HEK293 (cell line): Measurements from ENCODE around the gene CLPSL2.

Experiments used
- CTCF ChIA-PET: fragments of 350-600 bp; formaldehyde crosslinking; extraction: SDS; loops from one replicate; lab custom pipeline; 2021; ENCODE audit warnings: antibody characterized with exemption; lab: Yijun Ruan, JAX
- POLR2A ChIA-PET: fragments of 300-600 bp; formaldehyde crosslinking; extraction: SDS; loops from one replicate; lab custom pipeline; 2020; ENCODE audit warnings: antibody characterized with exemption, inconsistent platforms; lab: Yijun Ruan, JAX
- H3K27ac ChIP-seq: fragments of 200-500 bp; sonication (Bioruptor generic); 2 replicates; pipeline ENCODE4 v1.5.1; 2014; ENCODE audit warnings: low read depth, low read length, control low read depth, inconsistent platforms; ENCODE audit errors: extremely low read depth
- H3K36me3 ChIP-seq, 2 experiments: fragments of 200-500 bp in 1 of 2; sonication (Bioruptor generic) in 1 of 2; 1 replicate in 1 of 2; 2 replicates in 1 of 2; pipeline ENCODE4 v1.5.1; 2014 to 2017; ENCODE audit warnings: inconsistent platforms in 2 of 2, low read length in 2 of 2; ENCODE audit not compliant: control insufficient read depth in 2 of 2, insufficient read depth in 1 of 2
- H3K4me1 ChIP-seq: fragments of 200-500 bp; sonication (Bioruptor generic); 2 replicates; pipeline ENCODE4 v1.5.1; 2014; ENCODE audit warnings: mild to moderate bottlenecking, low read length, inconsistent platforms; ENCODE audit not compliant: control insufficient read depth, insufficient read depth
- H3K4me3 ChIP-seq: 2 replicates; pipeline ENCODE4 v1.5.1; 2011; ENCODE audit warnings: low read depth, mild to moderate bottlenecking, control low read depth, low read length, moderate library complexity
- H3K9me3 ChIP-seq: fragments of 200-500 bp; sonication (Bioruptor generic); 2 replicates; pipeline ENCODE4 v1.5.1; 2014; ENCODE audit warnings: low read depth, low read length, inconsistent platforms; ENCODE audit not compliant: control insufficient read depth, insufficient read depth
- INSM2 ChIP-seq: fragments of 450-650 bp; formaldehyde crosslinking; IDR thresholded peaks from 2 replicates; pipeline ENCODE4 v1.5.1; 2016; ENCODE audit warnings: missing biosample characterization, missing genetic modification characterization
- KLF1 ChIP-seq: fragments of 450-650 bp; formaldehyde crosslinking; IDR thresholded peaks from 2 replicates; pipeline ENCODE4 v1.5.1; 2016; ENCODE audit warnings: missing biosample characterization, missing genetic modification characterization
- MYNN ChIP-seq: fragments of 450-650 bp; formaldehyde crosslinking; IDR thresholded peaks from 2 replicates; pipeline ENCODE4 v1.5.1; 2016; ENCODE audit warnings: missing biosample characterization, missing genetic modification characterization, borderline replicate concordance
- PRDM10 ChIP-seq: fragments of 450-650 bp; formaldehyde crosslinking; IDR thresholded peaks from 2 replicates; pipeline ENCODE4 v1.5.1; 2016; ENCODE audit warnings: missing biosample characterization, missing genetic modification characterization
- REPIN1 ChIP-seq: fragments of 450-650 bp; formaldehyde crosslinking; IDR thresholded peaks from 2 replicates; pipeline ENCODE4 v1.5.1; 2017; ENCODE audit warnings: missing biosample characterization, missing genetic modification characterization, low read depth
- ZBTB10 ChIP-seq: fragments of 450-650 bp; formaldehyde crosslinking; IDR thresholded peaks from 2 replicates; pipeline ENCODE4 v1.5.1; 2016; ENCODE audit warnings: missing biosample characterization, missing genetic modification characterization
- ZFP69B ChIP-seq: fragments of 450-650 bp; formaldehyde crosslinking; IDR thresholded peaks from 2 replicates; pipeline ENCODE4 v1.5.1; 2016; ENCODE audit warnings: missing biosample characterization, missing genetic modification characterization
- ZNF112 ChIP-seq: fragments of 450-650 bp; formaldehyde crosslinking; IDR thresholded peaks from 2 replicates; pipeline ENCODE4 v1.5.0; 2017; ENCODE audit warnings: missing biosample characterization, missing genetic modification characterization
- ZNF174 ChIP-seq: fragments of 450-650 bp; formaldehyde crosslinking; IDR thresholded peaks from 2 replicates; pipeline ENCODE4 v1.5.0; 2017; ENCODE audit warnings: missing biosample characterization, mild to moderate bottlenecking, missing genetic modification characterization
- ZNF560 ChIP-seq: fragments of 450-650 bp; formaldehyde crosslinking; IDR thresholded peaks from 2 replicates; pipeline ENCODE4 v1.5.1; 2017; ENCODE audit warnings: missing biosample characterization, missing genetic modification characterization, borderline replicate concordance
- ZNF600 ChIP-seq: fragments of 450-650 bp; formaldehyde crosslinking; IDR thresholded peaks from 2 replicates; pipeline ENCODE4 v1.5.1; 2016; ENCODE audit warnings: missing biosample characterization, missing genetic modification characterization
- ZNF645 ChIP-seq: fragments of 450-650 bp; formaldehyde crosslinking; IDR thresholded peaks from 2 replicates; pipeline ENCODE4; 2016; ENCODE audit warnings: missing biosample characterization, missing genetic modification characterization
- ZNF654 ChIP-seq: fragments of 450-650 bp; formaldehyde crosslinking; IDR thresholded peaks from 2 replicates; pipeline ENCODE4 v1.5.1; 2016; ENCODE audit warnings: low read depth, missing biosample characterization, missing genetic modification characterization
- ZNF664 ChIP-seq: fragments of 450-650 bp; formaldehyde crosslinking; IDR thresholded peaks from 2 replicates; pipeline ENCODE4 v1.5.1; 2016; ENCODE audit warnings: missing biosample characterization, missing genetic modification characterization
- ZNF792 ChIP-seq: fragments of 450-650 bp; formaldehyde crosslinking; IDR thresholded peaks from 2 replicates; pipeline ENCODE4 v1.5.1; 2016; ENCODE audit warnings: missing biosample characterization, missing genetic modification characterization
- TF ChIP-seq, protein P1 (sequence below): fragments of 450-650 bp; formaldehyde crosslinking; conservative IDR thresholded peaks from 2 replicates; pipeline ENCODE4 v1.5.1; 2016; ENCODE audit warnings: low read depth, missing biosample characterization, missing genetic modification characterization
- TF ChIP-seq, protein P2 (sequence below): fragments of 450-650 bp; formaldehyde crosslinking; IDR thresholded peaks from 2 replicates; pipeline ENCODE4 v1.5.1; 2016; ENCODE audit warnings: missing biosample characterization, missing genetic modification characterization
- TF ChIP-seq, protein P3 (sequence below): fragments of 450-650 bp; formaldehyde crosslinking; IDR thresholded peaks from 2 replicates; pipeline ENCODE4 v1.5.1; 2016; ENCODE audit warnings: missing biosample characterization, missing genetic modification characterization

The CLPSL2 gene

GRCh38 chr6:35808688-35809087, 32.3 kb downstream of the CLPSL2 start (continued):
- TF ChIP-seq PRDM10 (tag by site-specific recombination) (peak; percentile 72), ZNF174 (no peak), INSM2 (tag by site-specific recombination) (no peak), MYNN (tag by site-specific recombination) (no peak), ZNF560 (tag by site-specific recombination) (no peak), KLF1 (tag by site-specific recombination) (peak; percentile 55)

- ChIA-PET CTCF (interaction anchor here (0.6 to 0.8 kb wide), 3 partner anchors 9 to 286 kb away, joined by 3 to 5 read pairs (median 3); no protein-coding TSS in a partner anchor), POLR2A (interaction anchor here (1.0 kb wide), 1 partner anchor 9 kb away, joined by 3 read pairs; no protein-coding TSS in a partner anchor)
- no peaks in the 10 kb centered on the region for H3K9me3 ChIP-seq
- no peaks in the 10 kb centered on the region for H3K4me1 ChIP-seq
- H3K36me3 ChIP-seq = no peaks in the 10 kb centered on the region
- no peak overlapping the region for H3K27ac ChIP-seq
- TF ChIP-seq REPIN1 (tag by site-specific recombination) (no peak), ZNF654 (tag by site-specific recombination) (no peak), ZFP69B (tag by site-specific recombination) (no peak), ZBTB10 (no peak), ZNF112 (tag by site-specific recombination) (no peak), ZNF664 (tag by site-specific recombination) (no peak), ZNF600 (no peak), ZNF792 (no peak), ZNF645 (tag by site-specific recombination) (no peak)
- TF ChIP-seq, protein P1, sequence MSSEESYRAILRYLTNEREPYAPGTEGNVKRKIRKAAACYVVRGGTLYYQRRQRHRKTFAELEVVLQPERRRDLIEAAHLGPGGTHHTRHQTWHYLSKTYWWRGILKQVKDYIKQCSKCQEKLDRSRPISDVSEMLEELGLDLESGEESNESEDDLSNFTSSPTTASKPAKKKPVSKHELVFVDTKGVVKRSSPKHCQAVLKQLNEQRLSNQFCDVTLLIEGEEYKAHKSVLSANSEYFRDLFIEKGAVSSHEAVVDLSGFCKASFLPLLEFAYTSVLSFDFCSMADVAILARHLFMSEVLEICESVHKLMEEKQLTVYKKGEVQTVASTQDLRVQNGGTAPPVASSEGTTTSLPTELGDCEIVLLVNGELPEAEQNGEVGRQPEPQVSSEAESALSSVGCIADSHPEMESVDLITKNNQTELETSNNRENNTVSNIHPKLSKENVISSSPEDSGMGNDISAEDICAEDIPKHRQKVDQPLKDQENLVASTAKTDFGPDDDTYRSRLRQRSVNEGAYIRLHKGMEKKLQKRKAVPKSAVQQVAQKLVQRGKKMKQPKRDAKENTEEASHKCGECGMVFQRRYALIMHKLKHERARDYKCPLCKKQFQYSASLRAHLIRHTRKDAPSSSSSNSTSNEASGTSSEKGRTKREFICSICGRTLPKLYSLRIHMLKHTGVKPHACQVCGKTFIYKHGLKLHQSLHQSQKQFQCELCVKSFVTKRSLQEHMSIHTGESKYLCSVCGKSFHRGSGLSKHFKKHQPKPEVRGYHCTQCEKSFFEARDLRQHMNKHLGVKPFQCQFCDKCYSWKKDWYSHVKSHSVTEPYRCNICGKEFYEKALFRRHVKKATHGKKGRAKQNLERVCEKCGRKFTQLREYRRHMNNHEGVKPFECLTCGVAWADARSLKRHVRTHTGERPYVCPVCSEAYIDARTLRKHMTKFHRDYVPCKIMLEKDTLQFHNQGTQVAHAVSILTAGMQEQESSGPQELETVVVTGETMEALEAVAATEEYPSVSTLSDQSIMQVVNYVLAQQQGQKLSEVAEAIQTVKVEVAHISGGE (tag by site-specific recombination) = no peak
- TF ChIP-seq, protein P2, sequence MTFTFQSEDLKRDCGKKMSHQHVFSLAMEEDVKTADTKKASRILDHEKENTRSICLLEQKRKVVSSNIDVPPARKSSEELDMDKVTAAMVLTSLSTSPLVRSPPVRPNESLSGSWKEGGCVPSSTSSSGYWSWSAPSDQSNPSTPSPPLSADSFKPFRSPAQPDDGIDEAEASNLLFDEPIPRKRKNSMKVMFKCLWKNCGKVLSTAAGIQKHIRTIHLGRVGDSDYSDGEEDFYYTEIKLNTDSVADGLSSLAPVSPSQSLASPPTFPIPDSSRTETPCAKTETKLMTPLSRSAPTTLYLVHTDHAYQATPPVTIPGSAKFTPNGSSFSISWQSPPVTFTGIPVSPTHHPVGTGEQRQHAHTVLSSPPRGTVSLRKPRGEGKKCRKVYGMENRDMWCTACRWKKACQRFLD (tag by site-specific recombination) = no peak
- TF ChIP-seq, protein P3, sequence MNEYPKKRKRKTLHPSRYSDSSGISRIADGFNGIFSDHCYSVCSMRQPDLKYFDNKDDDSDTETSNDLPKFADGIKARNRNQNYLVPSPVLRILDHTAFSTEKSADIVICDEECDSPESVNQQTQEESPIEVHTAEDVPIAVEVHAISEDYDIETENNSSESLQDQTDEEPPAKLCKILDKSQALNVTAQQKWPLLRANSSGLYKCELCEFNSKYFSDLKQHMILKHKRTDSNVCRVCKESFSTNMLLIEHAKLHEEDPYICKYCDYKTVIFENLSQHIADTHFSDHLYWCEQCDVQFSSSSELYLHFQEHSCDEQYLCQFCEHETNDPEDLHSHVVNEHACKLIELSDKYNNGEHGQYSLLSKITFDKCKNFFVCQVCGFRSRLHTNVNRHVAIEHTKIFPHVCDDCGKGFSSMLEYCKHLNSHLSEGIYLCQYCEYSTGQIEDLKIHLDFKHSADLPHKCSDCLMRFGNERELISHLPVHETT (tag by site-specific recombination) = no peak
- H3K4me3 ChIP-seq = no peak overlapping the region
Measured at GRCh38 chr6:35809809-35810208, 33.4 kb downstream of the CLPSL2 start.
